SK-N-SH (cell line): ENCODE measurements around the gene OSBPL8. TPM values are rescaled to one million over a fixed set of nuclear protein-coding genes. Genes with fewer than 3 reads are reported as not detected.

ENCODE experiments used
- polyA plus RNA-seq, 3 experiments: library from polyadenylated mRNA; depleted of rRNA; stranded (reverse); fragments of >200 nt; gene quantifications; 2 replicates each; pipeline ENCODE4 v1.2.3, GENCODE V29; 2012
- small RNA-seq, 7 experiments: library from RNA; depleted of rRNA; stranded (forward); fragments of <200 nt; gene quantifications; one replicate each; pipeline ENCODE3, GENCODE V24; 2012

OSBPL8 gene
- polyA plus RNA-seq, 1 of the 3 experiments (the other 2 are of a cell fraction): 10.6 TPM

Small RNA genes within 50 kb of the gene (small RNA-seq; reads per million reads assigned to genes)
- 0 to 2.3 (median 0) reads per million in 7 experiments for gene RN7SKP172

Other genes starting within 250 kb of the OSBPL8 start
- 5.6 and 9.2 TPM in 2 replicates for gene BBS10, start 211.4 kb downstream of the OSBPL8 start, polyA plus RNA-seq (2012; rRNA removed)
- gene ZDHHC17, start 204.3 kb upstream of the OSBPL8 start, polyA plus RNA-seq (2012; rRNA removed): 28.6 and 32.8 TPM in 2 replicates